Measurements from ENCODE around the gene CERS5.
"Not testable (repeated sequence)": the region's sequence is repeated elsewhere in the genome, so short reads cannot be mapped to it uniquely, and the experiment has no call there.

CERS5 gene

DNA sequence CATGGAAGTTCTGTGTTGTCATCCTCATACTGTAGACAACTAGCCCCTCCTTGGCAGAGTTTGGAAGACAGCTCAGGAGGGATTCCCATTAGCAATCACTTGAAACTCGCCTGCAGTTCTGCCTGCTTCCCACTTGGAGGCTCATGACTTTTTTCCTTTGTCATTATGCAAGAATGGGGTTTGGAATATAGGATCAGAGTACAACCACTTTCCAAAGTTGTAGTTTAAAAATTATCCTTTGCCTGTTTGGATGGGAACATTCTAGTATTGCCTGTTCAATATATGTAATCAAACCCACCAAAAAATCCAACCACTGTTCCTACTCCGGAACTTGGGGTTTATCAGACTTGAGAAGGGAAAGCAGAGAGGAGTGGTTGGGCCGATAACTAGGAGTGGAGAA lies 65.5 kb downstream of the CERS5 start:
- DNase-seq = peak in 1 of 2 experiments; percentile 5

DNA sequence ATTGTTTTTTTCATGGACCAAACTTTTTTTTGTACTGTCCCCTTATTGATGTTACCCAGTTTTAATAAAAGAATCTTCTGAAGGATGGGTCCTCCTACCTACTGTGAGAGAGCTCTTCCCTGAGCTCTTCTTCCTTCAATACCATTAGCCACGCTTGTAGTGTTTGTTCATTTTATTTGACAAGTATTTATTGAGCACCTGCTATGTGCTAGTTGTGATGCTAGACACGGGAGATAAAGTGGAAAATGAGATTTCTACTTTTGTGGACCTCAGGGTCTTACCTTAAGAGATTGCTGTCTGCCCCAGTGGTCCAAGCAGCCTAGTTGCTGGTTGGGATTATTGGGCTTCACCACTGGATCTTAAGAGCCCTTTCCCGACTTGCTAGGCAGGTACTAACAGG lies 66.6 kb downstream of the CERS5 start:
- no peak for DNase-seq

DNA sequence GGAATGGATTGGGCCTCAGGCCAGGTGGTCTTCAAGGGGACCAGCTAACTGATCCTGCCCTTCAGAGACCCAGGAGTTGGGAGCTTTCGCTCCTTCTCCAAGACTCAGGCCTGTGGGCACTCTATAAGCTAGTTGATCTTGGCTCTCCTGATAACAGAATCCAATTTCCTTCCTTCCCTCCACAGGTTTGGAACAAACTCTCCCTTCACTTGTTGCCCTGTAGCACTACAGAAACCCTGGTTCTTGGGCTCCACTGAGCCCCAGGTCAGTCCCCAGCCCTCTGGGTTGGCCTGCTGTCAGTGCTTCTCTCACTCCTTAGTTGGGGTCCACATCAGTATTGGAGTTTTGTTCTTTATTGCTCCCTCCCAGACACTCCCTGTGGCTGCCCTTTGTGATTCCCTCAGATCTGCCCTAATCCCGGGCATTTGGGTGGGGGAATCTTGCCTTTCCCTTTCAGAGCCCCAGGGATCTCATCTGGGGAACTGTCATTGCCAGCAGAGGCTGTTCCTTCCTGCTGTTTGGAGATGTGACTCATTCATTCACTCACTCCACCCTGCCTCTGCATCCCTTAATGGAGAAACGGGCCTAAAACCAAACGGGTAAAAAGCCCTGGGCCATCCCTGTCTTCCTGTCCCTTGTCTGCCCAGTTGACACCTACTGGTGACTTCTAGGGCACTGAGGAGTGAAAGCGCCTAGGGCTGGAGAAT lies 67.7 kb downstream of the CERS5 start:
- no peak for DNase-seq

DNA sequence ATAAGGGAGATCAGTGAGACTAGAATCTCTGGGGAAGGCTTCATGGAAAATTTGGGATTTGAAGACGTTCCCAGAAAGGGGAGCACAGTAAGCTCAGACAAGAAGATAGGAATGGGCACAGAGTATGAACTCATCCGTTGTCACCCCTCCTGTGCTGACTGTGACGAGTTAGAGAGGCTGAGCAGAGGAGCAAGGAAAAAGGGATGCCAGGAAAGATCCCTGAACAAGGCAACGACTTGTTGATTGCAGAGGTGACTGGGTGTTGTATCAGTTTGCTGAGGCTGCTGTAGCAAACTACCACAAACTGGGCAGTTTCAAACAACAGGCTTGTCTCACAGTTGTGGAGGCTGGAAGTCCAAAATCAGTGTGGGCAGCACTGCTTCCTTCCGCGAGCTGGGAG lies 69.2 kb downstream of the CERS5 start:
- no peak for DNase-seq

DNA sequence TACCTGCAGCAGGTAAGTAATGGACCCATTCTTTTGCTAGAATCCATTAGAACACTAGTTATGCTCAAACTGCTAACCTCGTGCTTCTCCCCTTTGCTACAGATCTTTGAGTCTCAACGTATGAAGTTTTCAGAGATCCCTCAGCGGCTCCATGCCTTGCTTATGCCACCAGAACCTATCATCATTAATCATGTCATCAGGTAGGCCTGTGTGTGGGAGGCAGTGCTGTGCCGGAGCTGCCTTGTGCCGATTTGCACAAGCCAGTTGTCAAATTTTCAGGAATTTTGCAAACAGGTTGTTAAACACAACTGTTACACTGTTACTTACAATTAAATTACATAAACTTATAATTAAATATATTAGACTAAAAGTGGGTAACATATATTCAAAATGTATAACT lies 76.8 kb downstream of the CERS5 start:
- DNase-seq = no peak

DNA sequence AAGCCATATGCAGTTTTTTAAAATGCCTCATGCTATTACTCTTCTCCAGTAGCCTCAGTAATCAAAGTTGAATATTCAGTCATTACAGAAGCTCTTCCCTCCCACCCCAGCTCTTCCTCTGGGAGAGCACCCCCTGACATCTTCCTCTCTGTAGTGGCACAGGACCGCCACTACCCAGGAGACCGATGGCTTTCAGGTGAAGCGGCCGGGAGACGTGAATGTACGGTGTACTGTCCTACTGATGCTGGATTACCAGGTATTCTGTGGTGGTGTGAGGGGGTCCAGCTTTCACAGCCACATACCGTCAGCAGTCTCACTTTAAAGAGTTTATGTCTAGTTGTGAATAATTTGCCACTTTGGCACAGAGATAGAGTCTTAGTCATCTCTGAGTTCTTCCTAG lies 77.4 kb downstream of the CERS5 start:
- DNase-seq = no peak

DNA sequence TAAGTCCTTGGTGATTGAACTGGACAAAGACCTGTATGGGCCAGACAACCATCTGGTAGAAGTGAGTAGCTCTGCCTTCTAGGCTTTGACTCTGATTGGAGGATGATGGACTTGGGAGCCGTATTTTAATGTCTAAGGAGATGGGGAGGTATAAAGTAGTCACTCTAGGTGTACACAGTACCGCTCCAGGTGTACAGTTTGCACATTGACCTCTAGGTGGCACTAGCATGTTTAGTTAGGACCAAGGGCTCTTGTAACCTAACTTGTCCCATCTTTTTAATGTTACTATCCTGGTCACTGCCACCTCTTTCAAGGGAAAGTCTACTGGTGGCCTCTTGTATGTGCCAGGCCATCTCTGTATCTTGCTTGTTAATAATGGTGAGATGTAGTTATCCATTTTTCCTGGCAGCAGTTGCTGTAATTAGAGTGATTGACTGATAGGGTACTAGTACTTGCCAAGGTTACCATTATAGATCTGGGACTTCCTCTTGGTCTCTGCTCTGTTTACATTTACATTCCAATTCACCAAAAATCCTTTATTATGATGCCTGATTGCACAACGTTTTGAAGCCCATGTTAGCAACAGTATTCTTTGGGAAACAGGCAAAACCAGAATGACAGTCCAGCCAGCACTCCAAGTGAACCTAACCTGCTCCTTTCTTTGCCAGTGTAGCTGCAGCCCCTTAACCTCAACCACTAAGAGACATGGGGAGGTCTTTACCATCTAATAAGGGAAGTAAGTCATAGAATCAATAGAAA lies 78.4 kb downstream of the CERS5 start:
- DNase-seq = peak; percentile 47 to 55

DNA sequence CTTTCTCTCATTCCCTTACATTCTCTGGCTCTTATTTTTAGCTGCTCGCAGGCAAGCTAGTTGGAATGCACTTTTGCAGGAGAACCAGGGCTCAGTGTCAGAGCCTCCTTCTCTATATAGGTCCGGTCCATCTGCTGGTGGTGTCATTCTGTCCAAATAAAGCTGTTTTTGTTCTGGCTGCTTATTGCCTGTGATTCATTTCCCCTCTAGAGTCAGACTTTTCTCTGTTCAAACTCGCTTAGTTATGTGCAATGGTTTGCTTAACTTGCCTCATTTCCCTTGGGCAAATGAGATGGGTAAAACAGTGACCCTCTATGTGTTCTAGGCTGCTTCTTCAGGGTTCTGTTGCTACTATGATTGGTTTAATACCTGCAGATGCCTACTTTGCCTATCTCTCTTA lies 79.2 kb downstream of the CERS5 start:
- no peak for DNase-seq

DNA sequence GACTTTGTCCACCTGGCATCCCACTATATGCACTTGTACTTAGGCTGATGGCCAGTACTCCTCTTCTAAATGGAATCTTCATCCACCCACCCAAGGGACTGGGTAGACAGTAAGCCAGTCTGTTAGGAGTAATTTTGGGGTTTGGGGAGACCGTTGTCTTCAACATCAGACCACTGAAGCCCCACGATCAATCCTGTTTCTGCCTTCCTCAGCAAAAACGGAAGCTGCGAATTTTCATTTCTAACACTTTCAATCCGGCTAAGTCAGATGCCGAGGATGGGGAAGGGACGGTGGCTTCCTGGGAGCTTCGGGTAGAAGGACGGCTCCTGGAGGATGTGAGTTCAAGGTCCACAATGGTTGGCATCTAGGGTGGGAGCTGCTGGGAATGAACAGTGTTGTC lies 80.0 kb downstream of the CERS5 start:
- no peak for DNase-seq

DNA sequence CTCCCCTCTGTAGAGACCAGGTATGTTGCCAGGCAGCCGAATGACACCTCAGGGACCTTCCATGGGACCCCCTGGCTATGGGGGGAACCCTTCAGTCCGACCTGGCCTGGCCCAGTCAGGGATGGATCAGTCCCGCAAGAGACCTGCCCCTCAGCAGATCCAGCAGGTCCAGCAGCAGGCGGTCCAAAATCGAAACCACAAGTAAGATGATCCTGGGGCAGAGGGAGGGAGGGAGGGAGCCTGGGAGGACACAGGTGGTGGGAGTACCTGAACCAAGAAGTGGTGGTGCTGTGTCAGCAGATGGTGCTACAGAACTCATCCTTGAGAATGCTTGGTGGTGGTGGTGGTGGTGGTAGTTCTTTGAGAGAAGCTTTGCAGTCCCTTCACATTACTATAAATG lies 81.0 kb downstream of the CERS5 start:
- DNase-seq = no peak

DNA sequence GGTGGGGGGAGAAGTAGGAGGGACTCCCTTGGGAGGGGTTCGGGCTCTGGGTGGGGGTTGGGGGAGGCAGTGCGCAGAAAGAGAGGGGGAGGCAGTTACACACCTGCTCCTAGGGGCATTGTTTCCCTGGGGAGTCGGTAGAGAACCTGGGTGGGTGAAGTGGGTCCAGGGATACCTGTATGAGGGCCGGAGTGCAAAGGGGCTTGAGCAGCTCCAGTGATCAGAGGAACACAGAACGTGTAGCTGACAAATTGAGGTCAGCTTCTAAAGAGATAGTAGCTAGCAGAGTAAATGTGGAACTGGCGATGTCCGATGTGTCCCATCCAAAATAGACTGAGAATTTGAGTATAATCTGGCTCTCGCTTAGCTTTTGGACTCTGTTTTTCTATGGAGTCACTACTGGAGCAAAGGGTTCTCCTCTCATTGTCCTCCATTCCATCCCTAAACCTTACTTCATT lies 81.5 kb downstream of the CERS5 start:
- no peak for DNase-seq

DNA sequence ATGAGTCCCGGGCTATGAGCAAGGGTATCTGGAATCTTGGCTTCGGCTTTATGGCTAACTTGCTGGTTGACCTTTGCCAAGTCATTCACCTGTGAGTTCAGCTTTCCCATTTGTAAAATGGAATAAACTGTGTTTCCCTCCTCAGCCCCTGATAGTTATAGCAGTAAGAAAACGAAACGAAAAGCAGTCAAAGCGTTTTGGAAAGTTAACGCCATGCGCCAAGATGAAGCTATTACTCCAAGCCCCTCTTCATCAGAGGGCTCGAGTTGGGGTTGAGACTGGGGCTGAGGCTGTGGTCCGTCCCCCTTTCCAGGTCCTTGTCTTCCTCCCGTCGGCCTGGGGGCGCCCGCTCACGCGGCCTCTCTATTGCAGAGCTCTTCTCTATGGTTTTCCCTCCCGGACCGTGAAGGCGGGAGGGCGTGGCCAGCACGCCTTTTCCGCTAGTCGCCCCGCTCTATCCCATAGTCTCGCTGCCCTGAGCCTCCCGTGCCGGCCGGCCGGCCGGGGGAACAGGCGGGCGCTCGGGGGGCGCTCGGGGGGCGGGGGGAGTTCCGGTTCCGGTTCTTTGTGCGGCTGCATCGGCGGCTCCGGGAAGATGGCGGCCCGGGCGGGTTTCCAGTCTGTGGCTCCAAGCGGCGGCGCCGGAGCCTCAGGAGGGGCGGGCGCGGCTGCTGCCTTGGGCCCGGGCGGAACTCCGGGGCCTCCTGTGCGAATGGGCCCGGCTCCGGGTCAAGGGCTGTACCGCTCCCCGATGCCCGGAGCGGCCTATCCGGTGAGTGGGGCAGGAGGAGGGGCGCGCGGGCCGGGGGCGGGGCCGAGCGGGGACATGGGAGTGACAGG lies 82.2 kb downstream of the CERS5 start, which contains the start of gene SMARCD1:
TSS of gene SMARCD1 (plus strand) at position 568 of the 840 bp plus-strand sequence. CDS start at position 596, 28 bp downstream.
- peak; percentile 78 to 86 for DNase-seq

DNA sequence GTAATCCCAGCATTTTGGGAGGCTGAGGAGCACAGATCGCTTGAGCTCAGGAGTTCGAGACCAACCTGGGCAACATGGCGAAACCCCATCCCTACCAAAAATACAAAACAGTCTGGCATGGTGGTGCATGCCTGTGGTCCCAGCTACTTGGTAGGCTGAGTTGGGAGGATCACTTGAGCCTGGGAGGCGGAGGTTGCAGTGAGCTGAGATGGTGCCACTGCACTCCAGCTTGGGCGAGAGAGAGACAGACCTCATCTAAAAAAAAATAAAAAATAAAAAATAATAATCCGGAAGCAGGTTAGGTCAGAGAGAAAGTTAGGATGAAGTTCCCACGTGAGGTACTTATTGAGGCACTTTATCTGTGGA lies 82.8 kb downstream of the CERS5 start:
- not testable (repeated sequence) for DNase-seq

DNA sequence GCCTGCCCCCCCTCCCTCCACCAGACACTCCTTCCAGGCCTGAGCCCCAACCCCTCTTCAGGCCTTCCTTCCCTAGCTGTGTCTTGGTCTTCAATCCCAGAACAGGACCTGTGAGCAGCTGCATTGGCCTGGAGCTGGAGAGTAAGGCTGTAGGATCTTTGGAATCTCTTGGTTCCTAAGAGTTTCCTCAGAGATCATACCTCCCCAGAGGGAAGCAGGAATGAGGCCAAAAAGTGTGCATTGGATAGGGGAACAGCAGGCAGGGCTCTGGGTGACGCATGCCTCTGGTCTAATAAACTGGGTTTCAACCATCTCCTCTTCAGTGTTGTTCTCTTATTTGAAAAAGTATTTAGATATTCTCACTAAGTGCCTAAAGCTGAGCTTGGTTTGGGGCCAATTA lies 83.9 kb downstream of the CERS5 start:
- DNase-seq = no peak

DNA sequence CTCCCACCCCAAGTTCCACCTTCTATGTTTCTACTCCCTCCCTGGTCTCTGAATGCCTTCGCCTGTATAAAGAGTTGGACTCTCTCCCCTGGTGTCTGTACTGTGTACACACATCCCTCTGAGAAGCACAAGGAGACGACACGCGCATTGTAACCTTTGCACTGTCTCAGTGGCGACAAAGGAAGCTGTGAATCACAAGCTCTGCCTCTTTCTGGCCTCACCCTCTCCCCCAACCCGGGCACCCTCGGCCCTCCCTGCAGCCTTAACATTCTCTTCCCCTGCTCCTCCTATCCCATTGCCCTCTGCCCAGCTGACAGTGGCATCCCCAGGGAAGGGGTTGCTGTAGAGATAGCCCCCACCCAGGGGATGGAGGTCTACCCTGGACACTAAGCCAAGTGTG lies 84.5 kb downstream of the CERS5 start:
- DNase-seq = no peak

DNA sequence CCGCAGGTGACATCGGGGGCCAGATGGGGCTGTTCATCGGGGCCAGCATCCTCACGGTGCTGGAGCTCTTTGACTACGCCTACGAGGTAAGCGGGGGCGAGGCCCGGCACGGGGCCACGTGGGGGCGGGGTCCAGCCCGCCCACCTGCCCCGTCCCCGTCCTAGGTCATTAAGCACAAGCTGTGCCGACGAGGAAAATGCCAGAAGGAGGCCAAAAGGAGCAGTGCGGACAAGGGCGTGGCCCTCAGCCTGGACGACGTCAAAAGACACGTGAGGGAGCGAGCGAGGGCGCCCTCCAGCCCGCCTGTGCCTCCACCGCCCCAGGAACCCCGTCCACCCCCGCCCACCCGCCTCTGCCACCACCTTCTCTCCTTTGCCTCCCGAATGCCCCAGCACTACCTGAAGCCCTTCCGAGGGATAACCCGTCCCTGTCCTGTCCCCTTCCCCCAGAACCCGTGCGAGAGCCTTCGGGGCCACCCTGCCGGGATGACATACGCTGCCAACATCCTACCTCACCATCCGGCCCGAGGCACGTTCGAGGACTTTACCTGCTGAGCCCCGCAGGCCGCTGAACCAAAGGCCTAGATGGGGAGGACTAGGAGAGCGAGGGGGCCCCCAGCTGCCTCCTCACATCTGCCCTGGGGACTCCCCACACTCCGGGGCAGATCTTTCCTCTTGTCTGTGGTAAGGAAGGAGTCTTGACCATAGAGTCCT lies 85.9 kb downstream of the CERS5 start:
- DNase-seq = no peak

DNA sequence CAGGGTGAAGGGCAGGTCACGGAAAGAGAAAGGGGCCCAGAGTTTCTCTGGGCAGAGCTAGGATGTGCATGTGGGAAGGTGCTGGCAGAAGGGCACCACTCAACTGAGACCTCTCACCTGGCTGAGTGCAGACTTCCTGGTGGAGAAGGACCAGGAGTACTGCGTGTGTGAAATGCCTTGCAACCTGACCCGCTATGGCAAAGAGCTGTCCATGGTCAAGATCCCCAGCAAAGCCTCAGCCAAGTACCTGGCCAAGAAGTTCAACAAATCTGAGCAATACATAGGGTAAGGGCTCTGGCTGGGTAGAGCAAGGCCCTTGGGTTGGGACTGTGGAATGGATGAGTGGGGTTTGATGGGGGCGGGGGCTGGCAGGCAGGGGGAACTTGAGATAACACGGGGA lies 87.4 kb downstream of the CERS5 start:
- DNase-seq = no peak

All from AML-193 (cell line).